ENCODE measurements around the gene HOXD12.
A peak's percentile ranks its signal among the peaks of the same experiment; 100 is the strongest.

Gene HOXD12

DNA sequence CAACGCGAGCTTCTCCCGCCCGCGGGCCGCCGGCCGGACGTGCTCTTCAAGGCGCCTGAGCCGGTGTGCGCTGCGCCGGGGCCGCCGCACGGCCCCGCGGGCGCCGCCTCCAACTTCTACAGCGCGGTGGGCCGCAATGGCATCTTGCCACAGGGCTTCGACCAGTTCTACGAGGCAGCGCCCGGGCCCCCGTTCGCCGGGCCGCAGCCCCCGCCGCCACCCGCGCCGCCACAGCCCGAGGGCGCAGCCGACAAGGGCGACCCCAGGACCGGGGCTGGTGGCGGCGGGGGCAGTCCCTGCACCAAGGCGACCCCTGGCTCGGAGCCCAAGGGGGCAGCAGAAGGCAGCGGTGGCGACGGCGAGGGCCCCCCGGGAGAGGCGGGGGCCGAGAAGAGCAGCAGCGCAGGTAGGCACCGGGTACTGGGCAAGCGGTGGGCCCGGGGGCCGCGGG lies 8.2 kb downstream of the HOXD12 start:
- no peak for DNase-seq

DNA sequence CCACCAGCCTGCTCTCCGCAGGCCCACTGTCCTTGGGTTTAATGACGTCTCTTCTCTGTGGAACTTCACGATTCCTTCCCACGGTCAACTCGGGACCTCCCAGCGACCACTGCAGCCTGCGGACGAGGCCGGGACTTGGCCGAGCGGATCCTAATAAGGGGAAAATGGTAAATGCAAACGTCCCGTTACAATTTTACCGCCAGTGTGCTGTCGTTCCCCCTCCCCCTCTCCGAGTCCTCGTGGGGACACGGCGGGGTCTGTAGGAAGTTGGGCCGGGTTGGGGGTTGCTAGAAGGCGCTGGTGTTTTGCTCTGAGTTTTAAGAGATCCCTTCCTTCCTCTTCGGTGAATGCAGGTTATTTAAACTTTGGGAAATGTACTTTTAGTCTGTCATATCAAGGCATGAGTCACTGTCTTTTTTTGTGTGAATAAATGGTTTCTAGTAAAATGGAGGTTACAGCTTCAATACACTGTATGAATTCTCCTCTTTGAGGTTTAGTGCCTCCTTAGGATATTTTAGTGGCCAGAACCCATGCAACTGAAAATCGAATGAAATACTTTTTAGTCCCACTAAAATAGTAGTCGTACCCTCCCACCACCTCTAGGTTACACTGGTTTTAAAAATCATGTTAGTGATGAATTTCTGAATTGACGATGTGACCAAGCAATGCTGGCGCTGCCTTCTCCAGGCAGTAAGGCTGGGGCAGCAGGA lies 9.8 kb downstream of the HOXD12 start:
- no peak for DNase-seq

DNA sequence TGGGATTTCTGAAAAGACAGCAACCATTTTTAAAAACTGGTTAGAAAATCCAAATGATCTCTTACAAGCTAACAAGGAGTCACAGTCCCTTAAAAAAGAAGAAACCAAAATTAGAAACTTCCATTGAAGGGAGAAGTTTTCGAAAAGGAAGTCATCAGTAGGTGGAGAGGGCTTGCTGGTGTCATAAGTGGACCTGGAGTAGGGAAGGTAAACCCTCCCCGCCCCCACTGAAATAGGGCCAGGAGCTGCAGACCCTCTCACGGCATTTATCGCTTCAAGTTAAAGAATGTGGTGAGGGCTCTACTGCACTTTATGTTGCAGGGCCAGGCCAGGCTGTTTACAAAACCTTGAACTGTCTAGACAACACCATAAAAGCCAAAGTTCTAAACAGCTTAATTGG lies 10.4 kb downstream of the HOXD12 start:
- DNase-seq = no peak

DNA sequence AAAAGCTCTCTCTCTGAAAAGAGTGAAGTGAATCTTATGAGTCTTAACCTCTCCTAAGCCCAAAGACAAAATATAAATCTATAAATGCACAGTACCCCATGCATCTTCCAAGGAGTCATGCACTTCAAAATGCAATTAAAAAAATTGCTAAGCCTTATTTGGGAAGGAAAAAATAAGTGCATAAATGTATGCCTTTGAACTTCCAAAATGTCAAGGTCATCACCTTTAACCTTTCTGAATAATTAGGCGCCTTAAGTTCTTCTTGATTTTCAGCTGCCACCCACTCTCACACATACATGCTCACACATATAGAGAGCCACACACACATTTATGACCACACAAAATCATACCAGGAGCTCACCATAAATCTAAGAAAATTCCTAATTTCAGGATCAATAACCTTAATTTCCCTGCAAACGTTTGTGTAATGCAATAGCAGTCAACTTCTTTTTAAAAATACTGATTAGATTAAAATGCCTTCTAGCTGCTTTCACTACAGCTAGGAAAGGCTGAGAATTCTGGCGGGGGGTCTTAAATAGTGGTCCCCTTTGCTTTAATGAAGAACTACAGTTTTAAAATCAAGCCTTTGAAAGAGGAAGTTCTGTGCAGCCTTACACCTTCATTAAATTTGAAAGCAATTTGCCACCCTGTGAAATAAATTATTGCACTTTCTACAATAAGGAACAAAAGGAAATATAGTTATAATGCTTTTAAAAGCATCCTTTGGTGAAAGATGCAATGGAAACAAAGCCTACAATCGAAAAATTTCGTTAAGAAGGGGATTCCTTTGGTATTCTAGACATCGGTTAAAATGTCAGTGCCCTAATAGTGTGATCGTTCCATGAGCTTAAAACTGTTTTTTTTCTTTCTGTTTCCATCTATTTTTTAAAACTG lies 11.1 kb downstream of the HOXD12 start:
- no peak for DNase-seq

DNA sequence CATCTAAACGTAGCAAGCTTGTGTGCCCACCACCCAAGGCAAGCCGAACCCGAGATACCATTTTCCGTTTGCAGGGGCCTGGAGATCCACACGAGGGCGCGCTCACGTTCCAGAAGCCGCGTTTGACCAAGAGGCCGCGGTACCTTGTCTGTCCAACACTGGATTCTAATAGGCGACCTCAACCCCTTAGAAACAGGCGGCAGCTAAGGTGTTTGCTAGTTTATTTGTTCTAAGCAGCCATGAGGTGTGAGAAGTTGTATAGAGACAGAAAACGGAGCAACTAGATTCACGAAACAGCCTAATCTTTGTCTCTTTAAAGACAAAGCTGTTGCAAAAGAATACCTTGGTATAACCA lies 11.7 kb downstream of the HOXD12 start:
- DNase-seq = peak; percentile 42

DNA sequence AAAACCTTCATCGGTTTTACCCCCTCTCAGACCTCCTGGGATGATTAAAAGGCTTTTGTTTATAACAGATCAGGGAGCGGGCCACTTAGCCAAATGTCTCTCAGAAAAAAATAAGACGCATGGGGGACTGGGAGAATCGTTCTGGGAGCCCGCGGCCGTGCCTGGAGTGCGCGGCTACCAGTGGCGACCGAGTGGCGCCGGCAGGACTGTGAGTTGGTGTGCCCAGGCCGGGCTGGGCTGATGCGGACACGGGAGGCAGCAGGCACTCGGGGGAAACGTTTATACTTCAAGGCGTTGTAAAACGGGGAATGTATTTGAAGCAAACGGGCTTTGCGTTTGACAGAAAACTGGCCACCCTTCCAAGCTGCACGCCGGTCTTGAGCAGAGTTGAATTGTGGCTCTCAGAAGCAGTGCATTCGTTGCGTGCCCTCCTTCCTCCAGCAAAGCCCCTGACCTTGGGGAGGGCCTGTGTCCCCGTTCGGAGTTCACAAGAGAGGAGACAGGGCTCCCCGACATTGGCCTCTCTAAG lies 12.3 kb downstream of the HOXD12 start:
- no peak for DNase-seq

DNA sequence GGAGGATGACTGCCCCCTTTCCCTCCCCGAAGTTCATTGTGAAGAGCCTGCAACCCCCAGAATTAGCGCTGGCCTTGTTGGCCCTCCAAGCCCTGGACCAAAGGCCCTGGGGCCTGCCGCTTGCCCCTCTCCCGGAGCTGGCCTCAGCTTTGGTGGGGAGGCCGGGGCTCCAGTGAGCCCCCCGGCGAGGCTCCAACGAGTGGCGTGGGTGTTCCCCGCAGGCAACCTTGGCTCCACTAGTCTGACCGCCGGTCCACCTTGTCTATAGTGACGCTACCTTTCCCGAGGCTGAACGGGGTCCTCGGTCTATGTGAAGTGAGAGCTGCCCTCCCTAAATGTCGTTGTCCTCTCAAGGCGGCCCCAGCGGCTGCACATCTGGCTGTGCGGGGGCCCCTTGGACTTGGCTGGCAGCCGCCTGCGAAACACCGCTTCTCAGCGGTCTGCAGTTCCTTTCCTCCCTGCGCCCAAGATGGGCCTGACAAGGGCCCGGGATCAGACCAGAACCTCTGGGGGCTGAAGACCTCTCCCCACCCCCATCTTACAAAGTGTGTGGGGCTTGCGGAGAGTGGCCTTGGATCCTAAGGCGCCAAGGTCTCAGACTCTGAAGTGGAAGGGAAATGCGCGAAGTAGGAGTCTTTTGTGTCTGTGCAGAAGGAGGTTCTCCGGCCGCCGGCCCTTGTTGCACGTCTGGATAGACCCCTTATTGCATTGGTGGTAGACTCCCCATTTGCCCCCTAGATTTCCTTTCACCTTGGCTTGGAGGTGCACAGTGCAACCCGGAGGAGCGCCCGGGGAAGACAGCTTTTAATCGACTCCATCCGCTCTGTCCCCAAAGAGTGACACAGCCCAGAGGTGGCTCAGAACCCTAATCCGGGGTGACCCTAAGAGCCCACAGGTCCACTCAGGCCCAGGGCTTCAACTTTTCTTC lies 13.0 kb downstream of the HOXD12 start:
- no peak for DNase-seq

DNA sequence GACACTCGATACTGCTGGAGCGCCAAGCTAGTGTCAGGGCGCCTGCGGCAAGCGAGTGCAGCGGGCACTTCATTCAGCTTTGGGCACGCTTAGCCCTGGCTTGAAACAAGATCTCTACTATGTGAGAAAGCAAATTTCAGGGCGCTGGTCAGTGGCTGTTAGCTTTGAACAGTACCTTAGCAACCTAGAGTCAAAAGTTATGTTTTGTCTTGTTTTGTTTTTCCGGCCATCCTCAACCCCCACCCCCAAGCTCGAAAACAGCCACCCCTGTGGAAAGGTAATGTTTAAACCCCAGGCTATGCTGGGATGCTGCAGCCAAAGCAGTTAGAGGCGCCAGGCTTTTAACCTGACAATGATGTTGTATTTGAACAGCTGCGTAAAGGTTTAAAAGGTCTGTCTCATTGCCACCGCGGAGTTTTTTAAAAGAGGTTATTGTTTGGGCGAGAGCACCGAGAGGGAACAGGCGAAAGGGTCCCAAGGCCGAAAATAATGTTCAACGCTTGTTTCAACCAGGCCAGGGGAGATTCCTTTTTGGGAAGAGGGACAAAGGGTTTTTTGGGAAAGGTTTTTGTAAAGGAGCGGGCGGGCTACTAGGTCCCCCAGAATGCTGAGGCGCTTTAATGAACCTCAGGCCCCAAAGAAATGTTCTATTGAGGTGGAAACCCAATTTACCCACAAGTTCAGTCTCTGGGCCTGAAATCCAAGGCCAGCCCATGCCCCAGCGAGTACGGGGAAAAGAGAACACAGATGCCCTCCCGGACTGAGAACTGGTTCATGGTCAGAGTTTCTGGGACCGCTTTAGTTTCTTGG lies 14.7 kb downstream of the HOXD12 start:
- peak; percentile 48 for DNase-seq

DNA sequence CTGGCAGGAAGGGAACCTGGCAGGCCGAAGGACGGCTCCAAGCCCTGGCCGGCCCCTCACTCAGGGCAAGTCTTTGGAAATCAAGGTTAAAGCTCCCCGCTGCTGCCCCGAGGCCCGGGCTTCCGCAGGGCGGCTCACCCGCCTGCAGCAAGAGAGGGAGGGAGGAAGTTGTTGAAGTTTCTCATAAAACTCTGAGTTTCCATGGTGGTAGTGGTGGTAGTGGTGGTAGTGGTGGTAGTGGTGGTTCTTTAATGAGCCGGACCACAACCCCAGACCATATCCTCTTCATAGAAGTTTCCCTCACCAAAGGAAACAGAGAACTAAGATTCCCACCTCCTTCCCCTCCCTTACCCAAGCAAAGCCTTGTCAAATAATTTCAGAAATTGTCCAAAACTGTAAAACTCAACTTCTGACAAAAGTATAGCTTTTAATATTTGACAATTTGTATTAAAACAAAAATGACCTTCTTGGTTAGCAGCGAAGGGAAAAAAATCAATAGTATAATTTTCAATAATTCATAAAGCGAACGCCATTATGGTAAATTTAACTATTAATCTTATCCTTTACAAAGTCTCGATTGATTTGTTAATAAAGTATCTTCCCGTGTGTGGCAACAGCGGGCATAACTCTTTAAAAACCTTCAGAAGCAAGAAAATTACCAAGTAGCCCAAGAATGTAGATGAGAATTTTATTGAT lies 15.5 kb downstream of the HOXD12 start:
- no peak for DNase-seq

DNA sequence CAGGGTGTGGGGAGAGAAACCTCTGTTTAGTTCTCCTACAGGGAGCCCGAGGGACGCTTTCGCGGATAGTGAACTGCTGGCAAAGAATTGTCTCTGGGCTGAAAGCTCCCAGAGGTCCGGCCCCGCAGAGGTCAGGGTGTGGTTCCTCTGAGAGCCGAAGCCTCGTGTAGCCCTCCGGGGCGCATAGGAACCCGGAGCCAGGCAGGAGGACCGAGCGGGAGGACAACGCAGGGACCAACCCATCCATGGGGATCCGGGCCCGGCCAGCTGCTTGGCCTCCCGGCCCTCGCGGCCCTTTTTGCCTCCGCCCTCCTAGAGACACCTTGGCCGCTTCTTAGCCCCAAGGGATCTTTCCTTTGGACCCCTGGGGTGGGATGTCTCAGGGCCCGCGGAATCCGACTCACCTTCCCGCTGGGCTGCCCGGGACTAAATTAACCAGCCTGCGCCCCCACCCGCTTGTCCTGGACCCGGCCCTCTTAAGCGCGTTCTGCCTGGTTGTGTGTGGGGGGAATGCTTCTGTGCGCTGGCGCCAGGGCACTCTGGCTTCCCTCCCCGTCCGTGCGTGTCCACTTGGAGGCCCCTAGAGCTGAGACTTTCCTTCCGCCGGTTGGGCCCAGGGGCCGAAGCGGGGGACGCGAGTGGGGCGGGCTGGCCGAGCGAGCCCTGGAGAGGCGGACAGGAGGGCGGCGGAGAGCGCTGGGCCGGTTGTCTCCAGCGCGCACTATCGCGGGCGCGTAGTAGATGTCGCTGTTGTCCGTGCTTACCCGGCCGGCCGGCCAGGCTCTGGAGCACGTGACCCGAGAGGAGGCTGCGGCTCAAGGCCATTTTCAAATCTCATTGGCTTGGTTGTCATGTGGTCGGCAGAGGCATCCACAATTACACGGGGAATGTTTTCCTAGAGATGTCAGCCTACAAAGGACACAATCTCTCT lies 16.6 kb downstream of the HOXD12 start, which contains the start of gene HOXD10:
HOXD10 (plus strand) TSS at position 896 of the 931 bp plus-strand sequence. CDS start 56 bp downstream, outside the sequence.
- DNase-seq = peak; percentile 54

DNA sequence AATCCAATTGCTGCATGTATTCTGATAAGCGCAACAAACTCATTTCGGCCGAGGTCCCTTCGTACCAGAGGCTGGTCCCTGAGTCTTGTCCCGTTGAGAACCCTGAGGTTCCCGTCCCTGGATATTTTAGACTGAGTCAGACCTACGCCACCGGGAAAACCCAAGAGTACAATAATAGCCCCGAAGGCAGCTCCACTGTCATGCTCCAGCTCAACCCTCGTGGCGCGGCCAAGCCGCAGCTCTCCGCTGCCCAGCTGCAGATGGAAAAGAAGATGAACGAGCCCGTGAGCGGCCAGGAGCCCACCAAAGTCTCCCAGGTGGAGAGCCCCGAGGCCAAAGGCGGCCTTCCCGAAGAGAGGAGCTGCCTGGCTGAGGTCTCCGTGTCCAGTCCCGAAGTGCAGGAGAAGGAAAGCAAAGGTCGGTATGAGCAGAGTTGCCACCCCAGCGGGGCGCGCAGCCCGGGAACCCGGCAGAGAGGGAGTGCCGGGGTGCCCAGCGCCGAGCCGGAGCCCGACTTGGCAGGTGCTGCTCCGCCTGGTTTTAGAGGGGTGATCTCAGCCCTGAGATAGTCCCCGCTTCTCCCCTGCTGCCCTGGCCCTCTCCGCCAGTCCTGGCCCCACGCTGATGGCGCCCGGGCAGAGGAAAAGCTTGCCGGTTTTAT lies 17.7 kb downstream of the HOXD12 start:
- DNase-seq = no peak

DNA sequence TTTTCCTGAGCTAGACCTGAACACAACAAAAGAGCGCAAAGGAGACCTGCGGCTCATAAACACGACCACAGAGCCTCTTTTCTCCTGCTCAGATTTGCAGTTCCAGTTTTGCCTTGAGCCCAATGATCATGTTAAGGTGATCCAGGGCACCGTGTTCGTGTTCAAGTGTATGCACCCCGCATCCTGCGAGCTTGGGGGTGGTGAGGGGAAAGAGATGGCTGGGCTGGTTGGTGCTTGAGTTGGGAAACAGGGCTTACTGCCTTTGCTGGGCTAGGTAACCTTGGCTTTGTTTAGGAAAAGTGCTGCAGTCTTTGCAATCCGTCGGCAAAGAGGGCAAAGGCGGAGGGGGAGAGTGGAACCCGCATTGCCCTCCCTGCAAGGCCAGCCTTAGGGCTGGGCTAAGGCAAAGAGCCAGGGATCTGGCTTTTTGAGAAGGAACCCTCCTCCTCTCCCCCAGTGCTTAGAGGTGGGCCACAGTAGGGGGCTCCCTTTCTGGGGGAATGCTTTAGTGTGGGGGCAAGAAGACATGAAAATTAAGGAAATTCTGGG lies 18.3 kb downstream of the HOXD12 start:
- no peak for DNase-seq

DNA sequence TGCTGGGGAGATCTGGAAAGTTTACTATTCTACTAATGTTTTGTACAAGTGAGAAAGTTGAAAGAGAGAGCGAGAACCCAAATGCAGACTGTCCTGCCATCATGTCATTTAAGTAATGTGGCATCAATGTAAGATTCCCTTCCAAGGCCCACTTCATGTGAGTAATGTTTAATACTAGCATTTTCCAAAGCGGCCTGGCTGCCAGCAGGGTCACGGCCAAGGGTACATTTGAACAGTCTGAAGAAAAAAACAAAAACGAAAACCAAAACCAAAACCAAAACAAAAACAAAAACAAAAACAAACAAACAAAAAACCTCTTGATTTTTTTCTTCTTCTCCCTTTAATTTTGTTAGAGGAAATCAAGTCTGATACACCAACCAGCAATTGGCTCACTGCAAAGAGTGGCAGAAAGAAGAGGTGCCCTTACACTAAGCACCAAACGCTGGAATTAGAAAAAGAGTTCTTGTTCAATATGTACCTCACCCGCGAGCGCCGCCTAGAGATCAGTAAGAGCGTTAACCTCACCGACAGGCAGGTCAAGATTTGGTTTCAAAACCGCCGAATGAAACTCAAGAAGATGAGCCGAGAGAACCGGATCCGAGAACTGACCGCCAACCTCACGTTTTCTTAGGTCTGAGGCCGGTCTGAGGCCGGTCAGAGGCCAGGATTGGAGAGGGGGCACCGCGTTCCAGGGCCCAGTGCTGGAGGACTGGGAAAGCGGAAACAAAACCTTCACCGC lies 19.2 kb downstream of the HOXD12 start:
- peak; percentile 39 for DNase-seq

DNA sequence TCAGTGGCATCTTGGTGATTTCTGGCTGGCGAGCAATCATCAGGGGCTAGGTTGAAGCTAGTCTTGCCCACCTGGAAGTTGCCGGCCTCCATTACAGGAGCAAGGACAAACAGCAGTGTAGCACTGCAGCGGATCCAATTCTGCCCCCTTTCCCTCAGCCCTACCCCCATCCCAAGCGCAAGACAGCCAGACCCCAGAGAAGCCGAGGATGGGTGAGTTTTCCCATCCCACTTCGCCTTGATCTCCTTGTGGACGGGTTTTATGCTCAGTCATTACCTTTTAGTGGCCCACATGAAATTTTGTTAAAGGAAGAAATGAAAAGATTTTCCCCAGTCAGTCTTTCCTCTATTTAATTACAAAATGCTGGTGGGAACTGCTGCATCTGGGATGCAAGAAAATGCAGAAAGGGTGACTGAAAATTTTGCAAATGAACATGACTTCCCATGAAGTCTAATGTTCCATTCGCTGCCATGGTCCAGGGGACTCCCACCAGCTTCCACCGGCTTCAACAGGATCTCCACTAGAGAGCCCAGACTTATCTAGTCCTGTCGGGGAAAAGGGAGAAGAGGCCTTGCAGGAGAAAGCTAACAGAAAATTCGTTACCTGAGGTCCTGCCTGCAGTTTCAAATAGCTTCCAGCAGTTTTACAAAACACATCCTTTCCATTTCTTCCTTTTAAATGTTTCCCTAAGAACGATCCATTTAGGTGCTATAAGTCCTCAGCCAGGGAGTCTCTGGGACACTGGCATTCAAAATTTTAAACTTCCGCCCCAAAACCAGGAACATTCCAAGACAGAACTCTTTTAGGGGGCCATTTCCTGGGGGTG lies 21.0 kb downstream of the HOXD12 start:
- no peak for DNase-seq

DNA sequence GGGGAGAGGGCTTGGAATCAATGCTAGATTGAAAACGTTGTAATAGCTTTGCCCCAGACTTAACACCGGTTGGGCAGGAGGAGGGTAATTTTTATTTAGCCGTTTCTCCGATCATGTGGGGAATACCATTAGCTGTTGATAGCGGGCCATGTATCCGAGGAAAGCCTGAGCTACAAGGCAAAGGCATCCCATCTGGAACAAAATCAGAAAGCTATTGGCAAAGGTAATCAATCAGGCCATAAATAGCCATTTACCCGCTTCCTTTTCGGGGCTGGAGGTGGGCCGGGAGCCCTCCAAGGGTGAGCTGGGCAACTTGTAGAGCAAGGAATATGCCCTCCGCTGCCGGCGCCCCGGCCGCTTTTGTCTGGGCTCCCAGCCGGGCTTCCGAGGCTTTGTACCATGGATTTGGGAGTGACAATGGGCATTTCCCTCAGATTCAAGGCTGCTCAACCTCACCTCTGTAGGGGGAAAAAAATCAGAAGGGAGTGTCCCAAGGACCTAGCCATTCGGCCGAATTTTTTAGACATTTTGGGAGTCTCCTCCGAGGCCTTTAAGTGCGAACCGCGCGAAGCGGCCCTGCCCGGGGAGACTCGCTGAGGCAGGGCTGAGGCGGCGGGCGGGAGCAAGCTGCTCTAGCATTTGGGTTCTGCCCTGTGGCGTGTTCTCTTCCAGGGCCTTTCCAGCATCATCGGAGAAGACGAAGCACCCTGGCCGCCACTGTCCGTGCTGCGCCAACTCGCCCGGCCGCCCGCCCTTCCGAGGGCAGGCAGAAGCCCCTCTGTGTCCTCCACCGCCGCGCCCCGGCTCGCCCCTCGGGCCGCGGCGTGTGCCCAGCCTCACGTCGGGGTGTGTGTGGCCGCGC lies 21.8 kb downstream of the HOXD12 start:
- no peak for DNase-seq

DNA sequence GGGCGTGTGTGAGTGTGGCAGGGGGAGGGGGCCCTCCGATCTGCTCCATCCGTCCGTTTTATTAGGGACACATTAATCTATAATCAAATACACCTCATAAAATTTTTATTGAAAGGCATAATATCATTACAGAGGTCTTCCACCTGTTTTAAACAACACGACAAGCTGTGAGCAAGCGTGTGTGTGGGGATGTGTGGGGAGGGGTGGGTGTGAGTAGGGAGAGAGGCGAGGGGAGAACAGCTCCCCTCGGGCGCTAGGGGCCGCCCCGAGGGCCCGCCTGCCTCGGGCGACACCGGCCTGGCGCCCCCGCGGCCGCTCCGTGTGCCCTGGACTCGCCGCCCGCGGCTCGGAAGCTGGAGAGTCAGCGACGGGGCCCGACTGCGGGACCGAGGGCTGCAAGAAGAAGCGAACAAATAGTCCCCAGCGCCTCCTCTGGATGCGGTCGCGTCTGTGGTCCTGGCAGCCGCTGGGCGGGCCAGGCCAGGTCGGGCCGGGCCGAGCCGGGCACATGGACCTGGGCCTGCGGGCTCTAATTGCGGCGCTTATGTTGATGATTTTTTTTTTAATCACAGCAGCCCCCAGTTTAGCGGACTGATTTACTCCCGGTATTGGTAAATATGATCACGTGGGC lies 22.6 kb downstream of the HOXD12 start:
- no peak for DNase-seq

Measured in SHP77 treated with DMSO at 0.1 percent for 48 hours (cell line).